Mesothelial cell of epicardium (in vitro differentiated cells): ENCODE measurements around the gene LTBP1. TPM values are rescaled to one million over a fixed set of nuclear protein-coding genes. Genes with fewer than 3 reads are reported as not detected.
"Not testable (repeated sequence)": the region's sequence is repeated elsewhere in the genome, so short reads cannot be mapped to it uniquely, and the experiment has no call there.

Experiments
- DNase-seq, 2 experiments: peaks; one replicate each; pipeline ENCODE4 v3.0.0; 2021; ENCODE audit warnings: low spot score in 2 of 2; ENCODE audit not compliant: unreplicated experiment in 2 of 2
- H3K27ac Mint-ChIP-seq: 2 replicates; pipeline ENCODE4 v1.8.0; 2021; ENCODE audit warnings: mixed read lengths
- H3K27me3 Mint-ChIP-seq: 2 replicates; pipeline ENCODE4 v1.8.0; 2021; ENCODE audit warnings: low read depth, mixed read lengths
- H3K36me3 Mint-ChIP-seq: 2 replicates; pipeline ENCODE4 v1.8.0; 2021; ENCODE audit warnings: mixed read lengths
- H3K4me1 Mint-ChIP-seq: 2 replicates; pipeline ENCODE4 v1.8.0; 2021; ENCODE audit warnings: mixed read lengths
- H3K4me3 Mint-ChIP-seq: 2 replicates; pipeline ENCODE4 v1.8.0; 2021; ENCODE audit warnings: mild to moderate bottlenecking, moderate library complexity, mixed read lengths
- H3K9me3 Mint-ChIP-seq: 2 replicates; pipeline ENCODE4 v1.8.0; 2021; ENCODE audit warnings: mixed read lengths
- CTCF ChIP-seq: fragments of 200-600 bp; sonication (generic); IDR thresholded peaks from one replicate; pipeline ENCODE4 v1.5.0; 2021; ENCODE audit warnings: antibody characterized with exemption; ENCODE audit not compliant: unreplicated experiment
- total RNA-seq: library from RNA; stranded (reverse); gene quantifications from 3 replicates; pipeline ENCODE4 v1.2.1, GENCODE V29; 2021

The LTBP1 gene
- total RNA-seq, 1 donor from 2014 or later, result 80.2 TPM

GRCh38 chr2:32915694-32916093 lies 31.1 kb upstream of the LTBP1 start:
- H3K36me3 Mint-ChIP-seq, result no peaks in the 10 kb centered on the region
- H3K4me1 Mint-ChIP-seq, result no peaks in the 10 kb centered on the region
- no peaks in the 10 kb centered on the region for H3K9me3 Mint-ChIP-seq
- no peak for DNase-seq
- TF ChIP-seq CTCF, result no peak
- no peak overlapping the region for H3K4me3 Mint-ChIP-seq
- H3K27ac Mint-ChIP-seq, result no peak overlapping the region
- H3K27me3 Mint-ChIP-seq, result no peaks in the 10 kb centered on the region

GRCh38 chr2:32918774-32919173 lies 28.0 kb upstream of the LTBP1 start:
- no peak overlapping the region for H3K4me3 Mint-ChIP-seq
- peaks cover 4% of the 10 kb centered on the region for H3K4me1 Mint-ChIP-seq
- no peak for TF ChIP-seq CTCF

GRCh38 chr2:32919901-32920300 lies 26.9 kb upstream of the LTBP1 start:
- not testable (repeated sequence) for H3K9me3 Mint-ChIP-seq, DNase-seq, H3K4me3 Mint-ChIP-seq, H3K4me1 Mint-ChIP-seq, H3K27ac Mint-ChIP-seq, H3K36me3 Mint-ChIP-seq, H3K27me3 Mint-ChIP-seq

More at GRCh38 chr2:32918774-32919173, 28.0 kb upstream of the LTBP1 start:
- Mint-ChIP-seq H3K9me3 (peaks cover 6% of the 10 kb centered on the region), H3K27ac (no peak overlapping the region), H3K27me3 (no peaks in the 10 kb centered on the region), H3K36me3 (no peaks in the 10 kb centered on the region)
- no peak for DNase-seq

- not testable (repeated sequence) for H3K4me3 Mint-ChIP-seq, H3K4me1 Mint-ChIP-seq, DNase-seq, H3K9me3 Mint-ChIP-seq, H3K27ac Mint-ChIP-seq, H3K36me3 Mint-ChIP-seq, H3K27me3 Mint-ChIP-seq
Observed at GRCh38 chr2:32921486-32921885, 25.3 kb upstream of the LTBP1 start.

GRCh38 chr2:32922501-32922900 lies 24.3 kb upstream of the LTBP1 start:
- TF ChIP-seq CTCF, result no peak
- DNase-seq, result no peak
- H3K27ac Mint-ChIP-seq, result peak overlapping the region; percentile 55
- no peaks in the 10 kb centered on the region for H3K36me3 Mint-ChIP-seq
- H3K4me3 Mint-ChIP-seq, result no peak overlapping the region
- no peaks in the 10 kb centered on the region for H3K27me3 Mint-ChIP-seq
- H3K9me3 Mint-ChIP-seq, result peaks cover 8% of the 10 kb centered on the region
- peaks cover 10% of the 10 kb centered on the region for H3K4me1 Mint-ChIP-seq

- Mint-ChIP-seq H3K9me3 (peaks cover 12% of the 10 kb centered on the region), H3K4me1 (peaks cover 10% of the 10 kb centered on the region), H3K36me3 (no peaks in the 10 kb centered on the region), H3K4me3 (no peak overlapping the region), H3K27me3 (no peaks in the 10 kb centered on the region), H3K27ac (peak overlapping the region; percentile 55)
- no peak for DNase-seq
- TF ChIP-seq CTCF, result no peak
Observed at GRCh38 chr2:32923109-32923508, 23.6 kb upstream of the LTBP1 start.

GRCh38 chr2:32925283-32925815 lies 21.4 kb upstream of the LTBP1 start:
- H3K27ac Mint-ChIP-seq, result no peak overlapping the region
- H3K4me1 Mint-ChIP-seq, result peaks cover 13% of the 10 kb centered on the region
- no peaks in the 10 kb centered on the region for H3K36me3 Mint-ChIP-seq
- no peaks in the 10 kb centered on the region for H3K27me3 Mint-ChIP-seq
- no peak overlapping the region for H3K4me3 Mint-ChIP-seq
- peaks cover 12% of the 10 kb centered on the region for H3K9me3 Mint-ChIP-seq
- TF ChIP-seq CTCF, result no peak
- DNase-seq, result no peak
